SH-SY5Y (cell line): ENCODE measurements around the gene RANBP17.

Experiments used
- GATA2 ChIP-seq: IDR thresholded peaks from 2 replicates; pipeline ENCODE4 v1.6.1; 2011; ENCODE audit warnings: mild to moderate bottlenecking, low read depth, low read length
- GATA3 ChIP-seq: IDR thresholded peaks from 2 replicates; pipeline ENCODE4 v1.6.1; 2011; ENCODE audit warnings: low read depth, mild to moderate bottlenecking, low read length, moderate library complexity

DNA sequence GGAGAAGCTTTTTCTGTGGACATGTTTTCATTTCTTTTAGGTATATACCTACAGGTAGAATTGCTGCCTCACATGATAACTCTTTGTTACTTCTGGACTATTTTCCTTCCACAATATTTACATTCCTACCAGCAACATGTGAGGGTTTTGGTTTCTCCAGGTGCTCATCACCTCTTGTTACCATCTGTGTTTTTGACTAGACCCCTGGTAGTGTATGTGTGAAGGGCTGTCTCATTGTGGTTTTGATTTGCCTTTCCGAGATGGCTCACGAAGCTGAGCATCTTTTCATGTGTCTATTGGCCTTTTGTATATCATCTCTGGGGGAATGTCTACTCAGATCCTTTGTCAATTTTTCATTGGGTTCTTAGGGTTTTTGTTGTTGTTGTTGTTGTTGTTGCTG lies 17.2 kb upstream of the RANBP17 start:
- TF ChIP-seq GATA2 = no peak
- no peak for TF ChIP-seq GATA3
